Erythroblast (primary cell): ENCODE data around the gene NTM.
"Not testable (repeated sequence)": the region's sequence is repeated elsewhere in the genome, so short reads cannot be mapped to it uniquely, and the experiment has no call there.

Source experiments
- GATA1 ChIP-seq: IDR thresholded peaks from 2 replicates; pipeline ENCODE4 v1.6.1; 2011; ENCODE audit warnings: low read depth, mild to moderate bottlenecking, control low read depth, low read length, moderate library complexity
- POLR2A ChIP-seq: IDR thresholded peaks from 2 replicates; pipeline ENCODE4 v1.6.1; 2011; ENCODE audit warnings: mild to moderate bottlenecking, low read length

DNA sequence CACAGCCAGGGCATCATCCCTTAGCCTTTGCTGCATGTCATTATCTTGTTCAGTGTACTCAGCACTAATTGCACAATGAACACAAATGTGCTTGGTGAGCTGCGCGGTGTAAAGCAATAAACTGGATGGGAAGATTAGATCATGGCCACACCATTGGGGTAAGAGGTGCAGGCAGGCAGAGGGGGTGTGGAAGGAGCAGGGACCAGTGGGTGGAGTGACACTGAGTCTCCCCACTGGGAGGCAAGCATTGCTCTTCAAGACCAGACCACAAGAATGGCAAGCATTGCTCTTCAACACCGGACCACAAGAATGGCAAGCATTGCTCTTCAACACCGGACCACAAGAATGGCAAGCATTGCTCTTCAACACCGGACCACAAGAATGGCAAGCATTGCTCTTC lies 28.5 kb upstream of the NTM start:
- not testable (repeated sequence) for TF ChIP-seq GATA1, POLR2A
